ENCODE data around the gene FSTL4. TPM values are rescaled to one million over a fixed set of nuclear protein-coding genes. Genes with fewer than 3 reads are reported as not detected.

The FSTL4 gene
- total and polyA plus RNA-seq, 2 of the 4 experiments (the other 2 are of a cell fraction) = 0.18 TPM; not detected in 1

- no peak overlapping the region for H2AK9ac ChIP-seq (replicated peaks; ENCODE audit: low read depth, low read length, poor library complexity)
- H3K27ac ChIP-seq (ENCODE audit: insufficient read depth, low read length) = no peak overlapping the region
- H4K20me1 ChIP-seq (ENCODE audit: insufficient read depth, low read length) = no peaks in the 10 kb centered on the region
- no peak for DNase-seq
- POLR2A ChIA-PET (ENCODE audit: unreplicated experiment) = no interaction called here
- CTCF ChIA-PET = interaction anchor here (0.8 kb wide), 1 partner anchor 9 kb away, joined by 3 read pairs; no protein-coding TSS in a partner anchor
- no peak overlapping the region for H3K14ac ChIP-seq (replicated peaks; ENCODE audit: low read depth, low read length)
- H2BK5ac ChIP-seq (ENCODE audit: low read depth, low read length, poor library complexity, severe bottlenecking) = no peak overlapping the region
- H2AK5ac ChIP-seq (ENCODE audit: low read depth, low read length) = no peak overlapping the region
- TF ChIP-seq RAD21 (IDR thresholded peaks at IDR 0.05; ENCODE audit: low read length) (no peak), RFX5 (IDR thresholded peaks at IDR 0.05; ENCODE audit: low read depth, low read length) (no peak), NFE2L2 (IDR thresholded peaks at IDR 0.05; ENCODE audit: low read depth, low read length) (no peak), SMC3 (IDR thresholded peaks at IDR 0.05; ENCODE audit: low read depth, low read length) (no peak), FOS (IDR thresholded peaks at IDR 0.05; ENCODE audit: low read depth, low read length) (no peak), USF2 (IDR thresholded peaks at IDR 0.05; ENCODE audit: low read depth, low read length) (no peak), CTCF (conservative IDR thresholded peaks at IDR 0.05; ENCODE audit: low read depth, low read length) (no peak), CHD1 (IDR thresholded peaks at IDR 0.05; ENCODE audit: low read depth, low read length) (no peak), MXI1 (IDR thresholded peaks at IDR 0.05; ENCODE audit: borderline replicate concordance, low read depth, low read length) (no peak), BHLHE40 (IDR thresholded peaks at IDR 0.05; ENCODE audit: low read depth, low read length) (no peak), RCOR1 (IDR thresholded peaks at IDR 0.05; ENCODE audit: insufficient replicate concordance, low read length) (no peak), MAFK (IDR thresholded peaks at IDR 0.05; ENCODE audit: low read depth, low read length) (no peak), MAZ (IDR thresholded peaks at IDR 0.05; ENCODE audit: borderline replicate concordance, low read depth, low read length) (no peak), POLR2A (IDR thresholded peaks at IDR 0.05; ENCODE audit: low read depth, low read length) (no peak), ELK1 (IDR thresholded peaks at IDR 0.05; ENCODE audit: borderline replicate concordance, low read depth, low read length) (no peak), CEBPB (IDR thresholded peaks at IDR 0.05; ENCODE audit: low read depth, low read length) (no peak)
- H3K79me1 ChIP-seq (ENCODE audit: low read depth in 1 of 2, low read length in 2 of 2) = no peaks in the 10 kb centered on the region
- dilution Hi-C loops (cut with HindIII; ENCODE audit: low sequenced_read_pairs, unreplicated experiment) (no loop called here), in situ Hi-C loops (cut with MboI; ENCODE audit: low sequenced_read_pairs) (no loop called here), intact Hi-C loops (cut with micrococcal nuclease) (no loop called here)
- no peaks in the 10 kb centered on the region for H3K4me1 ChIP-seq (ENCODE audit: control insufficient read depth, insufficient read depth, low read length)
- no peaks in the 10 kb centered on the region for H3K9me1 ChIP-seq (ENCODE audit: insufficient read depth, low read length)
- no peaks in the 10 kb centered on the region for H3K9me3 ChIP-seq (ENCODE audit: control insufficient read depth, insufficient read depth, low read length)
- H3K23ac ChIP-seq (ENCODE audit: low read depth, low read length) = no peak overlapping the region
- no peak overlapping the region for H4K91ac ChIP-seq (ENCODE audit: insufficient read depth, low read depth, low read length)
- no peak overlapping the region for H3K18ac ChIP-seq (ENCODE audit: low read depth, low read length)
- WGBS, 2 experiments (ENCODE audit: extremely low coverage in 2 of 2, insufficient read length in 1 of 2) = no CpG with 5 or more reads among the region's 4 CpGs
- no peak overlapping the region for H3K4ac ChIP-seq (ENCODE audit: low read depth, low read length)
- no peaks in the 10 kb centered on the region for H3K36me3 ChIP-seq (ENCODE audit: control insufficient read depth, insufficient read depth, low read length)
- H3K56ac ChIP-seq (ENCODE audit: extremely low read depth, insufficient read depth, low read length) = no peak overlapping the region
- H3K4me2 ChIP-seq (ENCODE audit: low read depth, low read length) = no peak overlapping the region
- no peak overlapping the region for H3K9ac ChIP-seq (ENCODE audit: low read depth, low read length)
- no peak overlapping the region for H2BK120ac ChIP-seq (ENCODE audit: low read depth, low read length)
- no peak overlapping the region for H2BK20ac ChIP-seq (ENCODE audit: low read depth, low read length)
- H3K4me3 ChIP-seq (ENCODE audit: insufficient read depth, low read depth, low read length) = no peak overlapping the region
- no peak overlapping the region for H2AFZ ChIP-seq (replicated peaks; ENCODE audit: low read length, poor library complexity)
- H4K8ac ChIP-seq (ENCODE audit: low read depth in 2 of 2, low read length in 2 of 2) = no peak overlapping the region
- ATAC-seq (ENCODE audit: low read depth) = no peak
- no peak overlapping the region for H4K5ac ChIP-seq (ENCODE audit: low read depth, low read length)
- no peak overlapping the region for H2BK15ac ChIP-seq (ENCODE audit: low read depth, low read length)
- no TSS peak for BruUV-seq (replicated peaks)
- peaks cover 29% of the 10 kb centered on the region for H3K27me3 ChIP-seq (ENCODE audit: control insufficient read depth, insufficient read depth, low read length)
These were observed 287.4 kb downstream of the FSTL4 start for GRCh38 chr5:133324926-133325325.

Measured in IMR-90 (cell line).